ENCODE results near the gene ABHD16A.

GRCh38 chr6:31723245-31723979, 20.3 kb upstream of the ABHD16A start, which contains the start of gene MPIG6B:
- TF ChIP-seq CTCF (IDR thresholded peaks at IDR 0.05; ENCODE audit: low read depth, low read length) (no peak), POLR2A (IDR thresholded peaks at IDR 0.05; ENCODE audit: extremely low read depth, insufficient read length) (no peak)
